GM12873 (cell line): ENCODE data around the gene PTCHD4.

Experiments used
- TF ChIP-seq, protein P1 (sequence below): IDR thresholded peaks from 2 replicates; pipeline ENCODE4 v1.5.1; 2012; ENCODE audit warnings: low read depth, mild to moderate bottlenecking, moderate library complexity, low read length, control low read depth; ENCODE audit not compliant: insufficient read depth; ENCODE audit errors: missing control alignments

The PTCHD4 gene

GRCh38 chr6:48110436-48111142 is 408 bp downstream of the PTCHD4 start:
- TF ChIP-seq, protein P1, sequence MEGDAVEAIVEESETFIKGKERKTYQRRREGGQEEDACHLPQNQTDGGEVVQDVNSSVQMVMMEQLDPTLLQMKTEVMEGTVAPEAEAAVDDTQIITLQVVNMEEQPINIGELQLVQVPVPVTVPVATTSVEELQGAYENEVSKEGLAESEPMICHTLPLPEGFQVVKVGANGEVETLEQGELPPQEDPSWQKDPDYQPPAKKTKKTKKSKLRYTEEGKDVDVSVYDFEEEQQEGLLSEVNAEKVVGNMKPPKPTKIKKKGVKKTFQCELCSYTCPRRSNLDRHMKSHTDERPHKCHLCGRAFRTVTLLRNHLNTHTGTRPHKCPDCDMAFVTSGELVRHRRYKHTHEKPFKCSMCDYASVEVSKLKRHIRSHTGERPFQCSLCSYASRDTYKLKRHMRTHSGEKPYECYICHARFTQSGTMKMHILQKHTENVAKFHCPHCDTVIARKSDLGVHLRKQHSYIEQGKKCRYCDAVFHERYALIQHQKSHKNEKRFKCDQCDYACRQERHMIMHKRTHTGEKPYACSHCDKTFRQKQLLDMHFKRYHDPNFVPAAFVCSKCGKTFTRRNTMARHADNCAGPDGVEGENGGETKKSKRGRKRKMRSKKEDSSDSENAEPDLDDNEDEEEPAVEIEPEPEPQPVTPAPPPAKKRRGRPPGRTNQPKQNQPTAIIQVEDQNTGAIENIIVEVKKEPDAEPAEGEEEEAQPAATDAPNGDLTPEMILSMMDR: no peak

- TF ChIP-seq, protein P1: no peak
Measured at GRCh38 chr6:48109944-48110343, 1.1 kb downstream of the PTCHD4 start.

GRCh38 chr6:48101290-48101689 is 9.7 kb downstream of the PTCHD4 start:
- TF ChIP-seq, protein P1: no peak

DNA sequence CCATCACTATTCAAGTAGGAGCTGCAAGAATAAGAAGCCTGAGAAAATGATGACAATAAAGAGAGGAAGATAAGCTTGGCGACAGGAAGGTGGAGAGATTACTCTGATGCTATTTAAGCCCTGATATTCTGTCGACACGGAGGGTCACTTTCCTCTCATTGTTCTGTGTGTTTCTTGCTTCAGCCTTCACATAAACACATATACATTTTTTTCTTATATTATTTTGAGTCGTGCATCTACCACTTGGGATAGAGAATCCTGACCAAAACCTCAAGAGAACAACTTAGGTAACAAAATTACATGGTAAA is 10.5 kb downstream of the PTCHD4 start:
- TF ChIP-seq, protein P1: no peak

GRCh38 chr6:48099713-48100587 is 11.0 kb downstream of the PTCHD4 start:
- TF ChIP-seq, protein P1: no peak

DNA sequence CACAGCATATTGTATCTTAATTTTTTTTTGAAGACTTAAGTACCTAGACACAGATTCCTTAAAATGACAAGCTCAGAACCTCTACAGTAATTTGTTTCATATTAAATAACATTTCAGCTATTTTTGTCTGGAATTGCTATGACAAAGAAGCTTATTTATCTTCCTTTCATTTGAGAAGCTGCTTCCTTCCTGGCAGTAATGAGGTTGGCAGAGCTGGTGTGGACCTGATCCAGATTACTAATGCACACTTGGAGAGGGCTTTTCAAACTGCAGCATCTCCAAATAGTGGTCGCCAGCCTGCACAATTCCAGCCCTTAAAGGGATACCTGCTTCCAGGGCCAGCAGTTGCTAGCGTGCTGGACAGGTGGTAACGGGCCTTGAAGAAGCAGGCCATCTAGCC is 12.1 kb downstream of the PTCHD4 start:
- TF ChIP-seq, protein P1: no peak

DNA sequence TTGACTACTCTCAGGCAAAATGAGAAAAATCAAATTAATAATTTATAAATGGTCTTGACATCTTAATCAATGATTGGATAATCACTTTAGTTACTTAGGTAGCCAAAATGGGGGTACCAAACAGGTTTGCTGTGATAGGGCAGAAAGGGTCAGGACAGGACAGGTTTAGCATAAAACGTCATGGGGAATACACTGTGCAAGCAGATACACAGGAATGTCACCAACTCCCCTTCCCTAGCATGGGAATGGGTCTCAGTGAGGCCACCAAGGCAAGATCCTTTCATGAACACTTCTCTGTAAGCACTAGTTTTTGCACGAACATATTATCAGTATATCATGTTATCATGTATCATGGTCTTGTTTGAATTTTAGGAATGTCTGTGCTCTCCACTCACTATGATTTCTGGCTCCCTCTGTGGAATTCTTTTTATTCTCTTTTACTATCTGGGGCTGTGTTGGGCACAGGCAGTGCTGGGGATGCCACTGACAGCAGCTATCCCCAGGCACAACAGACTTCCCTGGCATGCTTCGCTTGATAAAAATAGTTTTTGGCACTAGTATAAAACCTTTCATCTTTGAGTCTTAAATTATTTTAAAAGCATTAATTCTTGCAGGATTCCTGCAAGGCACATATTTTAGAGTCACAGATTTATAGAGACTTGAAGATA is 18.3 kb downstream of the PTCHD4 start:
- TF ChIP-seq, protein P1: no peak
